T-helper 9 cell (primary cell): ENCODE data around the gene KCNE2.
"Not testable (repeated sequence)": the region's sequence is repeated elsewhere in the genome, so short reads cannot be mapped to it uniquely, and the experiment has no call there.

Source experiments
- DNase-seq: peaks from one replicate; pipeline ENCODE4 v3.0.0-alpha.2; 2020

The KCNE2 gene

GRCh38 chr21:34354836-34355235, 9.0 kb upstream of the KCNE2 start:
- DNase-seq, result no peak

- no peak for DNase-seq
These were observed 8.2 kb upstream of the KCNE2 start for GRCh38 chr21:34355570-34355969.

GRCh38 chr21:34357889-34358288, 5.9 kb upstream of the KCNE2 start:
- no peak for DNase-seq

GRCh38 chr21:34358866-34359265, 4.9 kb upstream of the KCNE2 start:
- DNase-seq, result no peak

GRCh38 chr21:34360488-34361241, 3.1 kb upstream of the KCNE2 start:
- DNase-seq, result no peak

GRCh38 chr21:34362136-34362444, 1.7 kb upstream of the KCNE2 start:
- DNase-seq, result no peak

GRCh38 chr21:34362670-34363069, 1.1 kb upstream of the KCNE2 start:
- DNase-seq, result no peak

GRCh38 chr21:34364921-34365320, 1.1 kb downstream of the KCNE2 start:
- DNase-seq, result no peak

GRCh38 chr21:34365809-34366208, 2.0 kb downstream of the KCNE2 start:
- no peak for DNase-seq

- DNase-seq, result peak; percentile 8
These were observed 3.6 kb downstream of the KCNE2 start for GRCh38 chr21:34367320-34367935.

- no peak for DNase-seq
These were observed 5.9 kb downstream of the KCNE2 start for GRCh38 chr21:34369741-34370140.

GRCh38 chr21:34372321-34372720, 8.5 kb downstream of the KCNE2 start:
- DNase-seq, result no peak

- DNase-seq, result not testable (repeated sequence)
These were observed 10.7 kb downstream of the KCNE2 start for GRCh38 chr21:34374462-34374861.

GRCh38 chr21:34374940-34375618, 11.3 kb downstream of the KCNE2 start, which contains the start of gene SMIM11:
TSS of gene SMIM11 (plus strand) at chr21:34375507. CDS start at chr21:34379505, 3,998 bp downstream.
- not testable (repeated sequence) for DNase-seq

- DNase-seq, result not testable (repeated sequence)
These were observed 11.8 kb downstream of the KCNE2 start for GRCh38 chr21:34375619-34375972.

GRCh38 chr21:34383138-34383537, 19.3 kb downstream of the KCNE2 start:
- DNase-seq, result not testable (repeated sequence)

- DNase-seq, result not testable (repeated sequence)
These were observed 20.1 kb downstream of the KCNE2 start for GRCh38 chr21:34383724-34384415.

- not testable (repeated sequence) for DNase-seq
These were observed 36.7 kb downstream of the KCNE2 start for GRCh38 chr21:34400522-34400921.

GRCh38 chr21:34404742-34405141, 40.9 kb downstream of the KCNE2 start:
- DNase-seq, result not testable (repeated sequence)

GRCh38 chr21:34405686-34406085, 41.9 kb downstream of the KCNE2 start:
- not testable (repeated sequence) for DNase-seq

- DNase-seq, result not testable (repeated sequence)
These were observed 42.3 kb downstream of the KCNE2 start for GRCh38 chr21:34406102-34406501.

GRCh38 chr21:34406676-34407075, 42.9 kb downstream of the KCNE2 start:
- not testable (repeated sequence) for DNase-seq

- not testable (repeated sequence) for DNase-seq
These were observed 43.5 kb downstream of the KCNE2 start for GRCh38 chr21:34407294-34407693.
